HG02623 (cell line): ENCODE data around the gene EPM2AIP1.
"Not testable (repeated sequence)": the region's sequence is repeated elsewhere in the genome, so short reads cannot be mapped to it uniquely, and the experiment has no call there.

ENCODE experiments used
- ATAC-seq: cut with Tn5 transposase; IDR thresholded peaks from one replicate; pipeline ENCODE4 v1.9.1; 2021; ENCODE audit warnings: moderate library complexity; ENCODE audit not compliant: unreplicated experiment

EPM2AIP1 gene

GRCh38 chr3:36992806-36993325, at the start of gene EPM2AIP1:
Gene EPM2AIP1 (minus strand): TSS chr3:36993131. CDS start chr3:36993077, 54 bp downstream.
- peak; percentile 83 for ATAC-seq

GRCh38 chr3:37042712-37043111, 49.8 kb upstream of the EPM2AIP1 start:
- not testable (repeated sequence) for ATAC-seq

GRCh38 chr3:37041546-37042195, 48.7 kb upstream of the EPM2AIP1 start:
- no peak for ATAC-seq

GRCh38 chr3:37040231-37040630, 47.3 kb upstream of the EPM2AIP1 start:
- ATAC-seq: no peak

GRCh38 chr3:37039161-37039846, 46.4 kb upstream of the EPM2AIP1 start:
- no peak for ATAC-seq

- no peak for ATAC-seq
Observed at GRCh38 chr3:37037352-37037751, 44.4 kb upstream of the EPM2AIP1 start.

- ATAC-seq: no peak
Observed at GRCh38 chr3:37032961-37033360, 40.0 kb upstream of the EPM2AIP1 start.

GRCh38 chr3:37031096-37031682, 38.3 kb upstream of the EPM2AIP1 start:
- no peak for ATAC-seq

GRCh38 chr3:37030588-37030987, 37.7 kb upstream of the EPM2AIP1 start:
- ATAC-seq: no peak

GRCh38 chr3:37029516-37030163, 36.7 kb upstream of the EPM2AIP1 start:
- no peak for ATAC-seq

- ATAC-seq: no peak
Observed at GRCh38 chr3:37029111-37029510, 36.2 kb upstream of the EPM2AIP1 start.

- ATAC-seq: no peak
Observed at GRCh38 chr3:37028329-37028728, 35.4 kb upstream of the EPM2AIP1 start.

- no peak for ATAC-seq
Observed at GRCh38 chr3:37026851-37027250, 33.9 kb upstream of the EPM2AIP1 start.

- ATAC-seq: no peak
Observed at GRCh38 chr3:37025561-37026335, 32.8 kb upstream of the EPM2AIP1 start.

GRCh38 chr3:37024820-37025405, 32.0 kb upstream of the EPM2AIP1 start:
- ATAC-seq: no peak

GRCh38 chr3:37024092-37024491, 31.2 kb upstream of the EPM2AIP1 start:
- ATAC-seq: no peak

- ATAC-seq: no peak
Observed at GRCh38 chr3:37017683-37018082, 24.8 kb upstream of the EPM2AIP1 start.

GRCh38 chr3:37016903-37017302, 24.0 kb upstream of the EPM2AIP1 start:
- ATAC-seq: no peak

GRCh38 chr3:37015642-37016041, 22.7 kb upstream of the EPM2AIP1 start:
- ATAC-seq: no peak

- no peak for ATAC-seq
Observed at GRCh38 chr3:37014620-37015019, 21.7 kb upstream of the EPM2AIP1 start.
